ENCODE data around the gene NOS3.
A peak's percentile ranks its signal among the peaks of the same experiment; 100 is the strongest.

Gene NOS3

DNA sequence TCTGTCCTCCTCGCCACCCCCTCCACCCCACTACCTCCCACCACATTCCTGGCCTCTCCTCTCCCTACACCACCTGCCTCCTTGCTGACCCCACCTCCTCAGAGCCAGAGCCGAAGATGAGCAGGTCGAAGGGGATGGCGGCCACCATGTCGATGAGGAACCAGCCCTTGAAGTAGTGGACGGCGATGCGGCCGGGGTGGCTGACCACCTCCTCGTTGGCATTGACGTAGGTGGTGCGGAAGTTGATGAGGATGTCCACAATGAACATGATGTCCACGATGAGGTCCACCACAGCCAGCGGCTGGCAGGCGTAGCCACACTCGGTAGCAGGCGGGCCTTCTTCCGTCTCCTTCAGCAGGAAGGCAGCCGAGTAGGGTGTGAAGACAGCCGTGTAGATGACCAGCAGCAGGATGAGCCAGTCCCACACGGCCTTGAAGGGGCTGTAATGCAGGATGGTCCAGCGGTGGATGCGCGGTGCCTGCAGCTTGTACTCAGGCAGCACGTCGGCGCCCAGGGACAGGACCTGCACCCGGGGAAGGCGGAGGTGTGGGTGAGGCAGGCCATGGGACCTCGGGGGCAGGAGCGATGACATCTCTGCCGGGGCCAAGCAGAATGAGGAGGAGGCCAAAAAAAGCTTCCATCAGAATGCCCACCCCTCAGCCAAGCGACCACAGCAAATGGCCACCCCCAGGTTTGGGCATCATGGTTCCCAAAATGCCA, 38.3 kb upstream of the NOS3 start:
- no peak for DNase-seq

DNA sequence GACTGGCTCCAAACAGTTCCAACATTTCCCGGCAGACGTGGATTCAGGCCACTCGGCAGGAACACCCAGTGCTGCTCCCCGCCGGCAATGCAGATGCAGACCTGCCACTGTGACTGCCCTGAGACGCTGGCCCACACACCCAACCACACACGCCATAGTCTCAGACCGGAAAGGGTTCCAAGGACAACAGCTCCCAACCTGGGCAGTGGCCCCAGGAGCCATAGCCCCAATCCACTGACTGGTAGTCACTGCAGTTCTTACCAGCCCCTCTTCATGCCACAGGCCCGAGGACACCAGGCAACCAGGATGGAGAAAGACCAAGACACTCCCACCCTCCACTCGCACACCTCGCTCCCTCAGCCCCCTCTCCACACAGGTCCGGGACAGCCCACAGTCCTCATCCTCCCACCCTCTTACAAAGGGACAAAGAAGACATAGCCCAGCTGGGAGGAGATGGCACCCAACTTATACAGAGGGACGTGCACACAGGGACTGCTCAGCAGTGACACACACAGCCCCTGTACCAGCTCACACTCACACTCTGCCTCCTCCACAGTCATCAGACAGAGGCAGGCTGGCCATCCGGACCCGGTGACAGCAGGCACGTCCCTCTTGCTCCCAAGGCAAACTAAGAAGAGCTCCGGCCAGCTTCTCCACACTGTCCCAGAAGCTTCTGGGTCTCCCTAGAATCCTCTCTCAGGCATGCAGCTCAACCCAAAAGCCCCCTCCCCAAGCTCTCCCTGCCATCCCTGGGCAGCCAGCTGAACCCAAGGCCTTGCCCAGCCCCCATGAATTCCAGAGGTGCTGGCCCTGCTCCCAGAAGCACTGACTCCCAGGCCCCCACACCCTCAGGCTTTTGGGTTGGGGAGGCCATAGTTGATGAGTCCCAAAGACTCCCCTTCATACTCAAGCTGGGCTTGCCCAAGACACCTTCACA, 37.5 kb upstream of the NOS3 start:
- no peak for DNase-seq

DNA sequence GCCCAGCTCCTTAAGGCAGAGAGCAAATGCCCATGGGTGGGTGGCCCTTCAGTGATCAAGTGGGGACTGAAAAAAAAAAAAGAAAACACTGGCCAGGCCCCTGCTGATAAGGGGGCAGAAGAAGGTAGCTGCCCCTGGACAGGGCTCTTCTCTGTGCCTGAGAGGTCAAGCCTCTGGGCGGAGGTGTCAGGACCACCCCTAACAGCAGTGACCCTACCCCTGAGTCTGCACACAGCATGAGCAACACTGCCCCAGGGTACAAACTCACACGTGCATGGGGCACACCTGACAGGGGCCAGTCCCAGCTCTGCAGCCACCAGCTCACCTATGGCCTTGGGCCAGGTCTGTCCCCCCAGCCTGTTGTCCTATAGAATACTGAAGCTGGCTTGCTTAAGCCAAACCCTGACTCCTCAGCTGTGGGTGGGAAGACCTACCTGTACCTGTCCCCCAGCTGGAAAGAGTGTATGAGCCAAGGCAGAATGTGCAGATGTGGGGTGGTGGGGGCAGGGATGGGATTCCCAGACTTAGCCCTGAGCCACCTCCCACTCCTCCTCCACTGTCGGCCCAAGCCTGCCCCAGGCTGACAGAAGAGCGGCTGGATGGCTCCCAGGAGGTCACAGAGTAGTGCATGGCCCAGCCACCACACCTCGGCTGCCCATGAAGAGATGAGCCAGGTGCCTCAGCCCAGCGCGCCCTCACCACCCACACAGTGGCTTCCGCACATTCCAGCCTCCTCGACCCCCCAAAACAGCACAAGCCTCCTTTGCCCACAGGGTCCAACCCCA, 36.4 kb upstream of the NOS3 start:
- no peak for DNase-seq

DNA sequence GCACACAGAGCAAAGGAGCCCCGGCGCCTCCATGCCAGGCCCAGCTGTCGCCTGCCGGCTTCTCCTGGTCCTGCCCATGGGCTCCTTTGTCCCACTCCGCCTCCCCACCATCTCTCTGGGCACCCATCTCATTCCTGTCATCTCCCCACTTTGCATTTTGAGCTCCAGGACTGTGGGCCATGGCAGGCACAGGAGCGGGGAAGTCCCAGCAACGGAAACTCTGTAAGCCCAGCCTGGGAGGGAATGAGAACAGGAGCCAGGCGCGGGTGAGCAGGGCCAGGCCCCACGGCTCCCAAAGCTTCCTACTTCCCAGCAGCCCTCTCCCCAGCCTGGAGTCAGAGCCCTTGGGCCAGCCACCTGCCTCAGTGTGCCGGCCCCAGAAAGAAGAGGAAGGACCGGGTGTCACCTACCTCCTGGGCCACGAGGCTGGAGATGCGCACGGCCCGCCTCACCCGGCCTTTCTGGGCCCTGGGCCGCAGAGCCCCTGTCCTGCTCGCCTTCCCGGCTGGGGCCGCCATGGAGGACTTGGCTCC, 35.8 kb upstream of the NOS3 start:
- DNase-seq: no peak

DNA sequence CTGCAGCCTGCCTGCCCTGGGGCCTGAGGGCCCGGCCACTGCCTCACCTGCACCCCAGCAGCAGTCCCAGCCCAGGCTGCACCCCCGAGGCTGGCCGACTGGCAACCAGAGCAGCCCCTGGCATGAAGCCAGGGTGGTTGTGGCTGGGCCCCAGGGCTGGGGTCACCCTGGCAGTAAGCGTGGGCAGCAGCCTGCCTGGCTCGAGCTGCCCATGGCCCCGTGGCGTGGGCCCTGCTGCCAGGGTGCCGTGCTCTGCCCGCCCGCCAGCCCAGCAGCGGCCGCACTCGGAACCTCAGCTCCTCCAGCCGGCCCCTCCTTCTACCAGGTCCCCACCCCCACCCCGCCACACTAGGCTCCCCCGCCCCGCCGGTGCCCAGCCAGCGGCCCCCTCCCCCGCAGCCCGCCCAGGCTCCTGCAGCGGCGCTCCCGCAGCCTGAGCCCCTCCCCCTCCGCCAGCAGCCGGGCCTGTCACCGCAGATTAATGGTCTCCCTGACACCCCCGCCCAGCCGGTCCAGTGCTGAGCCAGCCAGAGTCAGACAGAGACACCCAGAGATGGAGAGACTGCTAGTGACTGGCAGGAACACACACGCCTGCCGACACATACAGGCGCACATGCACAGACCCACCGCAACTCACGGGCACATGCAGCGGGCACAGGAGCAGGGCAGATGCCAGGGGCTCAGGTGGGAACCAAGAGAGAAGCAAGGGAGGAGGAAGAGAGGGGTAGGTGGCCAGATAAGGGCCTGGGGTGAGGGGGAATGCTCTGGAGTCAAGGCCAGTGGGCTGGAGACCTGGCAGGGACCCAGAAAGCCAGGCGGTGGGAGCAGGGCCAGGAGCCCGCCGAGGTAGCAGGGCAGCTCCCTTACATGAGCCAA, 35.1 kb upstream of the NOS3 start:
- no peak for DNase-seq

DNA sequence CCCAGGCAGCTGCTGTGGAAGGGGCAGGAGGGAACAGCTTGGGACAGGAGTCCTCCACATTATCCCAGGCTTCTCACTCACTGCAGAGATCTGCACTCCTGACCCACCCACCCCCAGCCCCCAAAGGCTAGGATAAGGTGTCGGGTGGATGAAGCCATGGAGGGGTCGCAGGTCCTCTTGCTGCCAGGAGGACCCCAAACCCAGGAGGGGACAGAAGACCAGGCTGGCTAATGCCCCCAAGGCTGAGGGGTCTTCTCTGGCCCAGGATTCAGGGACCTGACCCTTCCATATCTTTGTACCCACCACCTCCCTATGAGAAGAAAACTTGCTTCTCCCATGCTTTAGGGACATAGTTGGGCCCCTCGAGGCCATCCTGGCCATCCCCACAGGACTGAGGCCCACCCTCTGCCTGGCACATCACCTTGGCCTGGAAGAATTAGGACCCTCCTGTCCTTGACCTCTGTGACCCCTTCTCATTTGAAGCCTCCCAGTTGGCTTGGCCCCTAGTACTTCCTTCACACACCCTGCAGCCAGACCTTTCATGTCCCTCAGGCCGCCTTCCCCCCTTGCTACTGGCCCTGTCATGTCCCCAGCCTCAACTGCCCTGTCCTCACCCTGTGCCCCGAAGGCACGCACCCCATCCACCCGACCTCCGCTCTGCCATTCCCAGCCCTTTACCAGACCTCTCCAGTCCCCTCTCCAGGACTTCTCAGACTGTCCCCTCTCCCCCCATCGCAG, 34.3 kb upstream of the NOS3 start:
- no peak for DNase-seq

DNA sequence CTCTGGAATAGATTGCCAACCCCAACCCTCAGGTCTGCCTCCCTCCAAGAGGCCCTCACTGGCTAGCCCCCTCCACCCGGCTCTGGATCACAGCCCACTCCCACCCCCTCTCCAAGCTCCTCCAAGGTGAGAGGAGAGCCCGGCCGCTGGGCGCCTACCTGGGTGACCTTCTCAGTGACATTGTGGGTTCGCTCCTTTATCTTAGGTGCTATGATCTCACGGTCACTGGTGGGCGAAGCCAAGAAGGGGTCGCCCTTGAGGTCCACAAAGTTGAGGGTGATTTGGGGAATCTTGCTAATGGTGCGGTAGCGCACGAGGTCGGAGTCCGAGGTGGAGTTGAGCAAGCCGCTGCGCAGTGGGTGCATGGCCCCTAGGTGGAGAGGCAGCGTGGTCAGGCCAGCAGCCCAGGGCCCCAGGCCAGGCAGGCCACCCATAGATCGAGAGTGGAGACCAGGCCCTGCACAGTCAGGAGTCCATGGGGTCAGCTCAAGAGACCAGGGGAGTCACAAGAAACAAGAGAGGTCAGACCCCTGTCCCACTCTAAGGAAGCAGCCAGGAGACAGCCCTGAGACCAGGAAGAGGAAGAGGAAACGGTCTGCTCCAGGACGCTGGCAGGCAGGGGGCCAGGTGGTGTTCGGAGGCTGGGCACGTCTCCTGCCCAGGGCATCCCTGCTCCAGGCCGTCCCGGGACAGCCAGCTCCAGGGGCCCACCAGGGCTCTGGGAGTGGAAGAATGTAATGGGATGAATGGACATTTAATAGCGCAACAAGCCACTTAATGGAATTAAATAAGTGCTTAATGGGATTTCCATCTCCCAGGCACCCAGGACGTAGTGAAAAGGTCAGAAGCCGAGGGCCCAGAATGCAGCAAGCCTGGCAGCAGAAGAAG, 33.4 kb upstream of the NOS3 start:
- DNase-seq: no peak

DNA sequence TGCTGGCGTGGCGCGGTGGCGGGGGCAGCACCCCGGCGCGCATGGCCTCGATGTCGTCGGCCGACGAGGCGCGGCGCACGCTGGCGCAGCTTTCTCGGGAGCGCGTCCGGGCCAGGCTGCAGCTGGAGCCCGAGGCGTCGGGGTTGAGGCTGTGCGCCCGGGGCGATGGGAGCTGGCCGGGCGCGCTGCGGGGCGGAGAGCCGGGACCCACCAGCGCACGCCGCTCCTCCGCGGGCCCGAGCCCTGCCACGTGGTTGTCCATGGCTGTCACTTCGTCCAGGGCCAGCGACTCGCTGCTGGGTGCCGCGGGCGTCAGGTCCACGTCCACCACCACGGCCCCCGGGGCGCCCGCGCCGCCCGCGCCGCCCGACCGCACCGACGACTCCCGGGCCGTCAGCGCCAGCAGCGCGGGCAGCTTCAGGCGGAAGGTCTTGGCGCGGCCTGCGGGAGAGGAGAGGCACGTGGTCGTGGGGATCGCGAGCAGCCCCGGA, 32.7 kb upstream of the NOS3 start:
- DNase-seq: no peak

DNA sequence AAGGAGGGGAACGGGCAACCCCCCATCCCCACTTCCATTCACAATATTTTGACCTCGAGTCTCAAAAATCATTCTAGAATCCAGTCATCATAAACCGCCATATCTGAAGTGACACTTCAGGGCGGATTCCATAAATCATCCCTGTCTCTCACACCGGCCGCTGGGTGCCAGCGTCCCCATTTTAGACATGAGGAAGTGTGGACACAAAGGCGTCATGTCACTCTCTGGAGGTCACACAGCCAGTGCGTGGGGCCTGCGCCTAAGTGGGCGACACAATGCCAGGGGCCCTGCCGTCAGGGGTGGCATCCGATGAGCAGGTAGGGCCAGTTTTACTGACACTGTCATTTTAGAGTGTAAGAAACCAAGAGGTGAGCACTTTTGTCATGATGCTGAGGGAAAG, 32.2 kb upstream of the NOS3 start:
- no peak for DNase-seq

DNA sequence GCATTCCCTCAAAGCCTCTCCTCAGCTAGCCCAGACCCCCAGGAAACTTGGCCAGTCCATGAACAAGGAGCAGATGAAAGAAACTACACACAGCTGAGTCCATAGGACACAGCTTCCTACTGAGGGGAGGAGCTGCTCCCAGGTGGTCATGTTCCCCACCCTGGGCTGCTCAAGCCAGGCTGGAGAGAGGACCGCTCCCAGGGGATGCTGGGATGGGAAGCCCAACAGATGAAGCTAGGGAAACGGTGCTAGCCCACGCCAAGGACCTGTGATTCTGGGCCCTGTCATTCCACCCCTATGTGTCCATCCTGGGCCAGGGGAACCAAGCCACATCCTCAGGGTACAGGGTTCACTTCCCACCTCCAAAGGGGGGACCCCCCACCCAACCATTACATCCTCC, 31.7 kb upstream of the NOS3 start:
- no peak for DNase-seq

DNA sequence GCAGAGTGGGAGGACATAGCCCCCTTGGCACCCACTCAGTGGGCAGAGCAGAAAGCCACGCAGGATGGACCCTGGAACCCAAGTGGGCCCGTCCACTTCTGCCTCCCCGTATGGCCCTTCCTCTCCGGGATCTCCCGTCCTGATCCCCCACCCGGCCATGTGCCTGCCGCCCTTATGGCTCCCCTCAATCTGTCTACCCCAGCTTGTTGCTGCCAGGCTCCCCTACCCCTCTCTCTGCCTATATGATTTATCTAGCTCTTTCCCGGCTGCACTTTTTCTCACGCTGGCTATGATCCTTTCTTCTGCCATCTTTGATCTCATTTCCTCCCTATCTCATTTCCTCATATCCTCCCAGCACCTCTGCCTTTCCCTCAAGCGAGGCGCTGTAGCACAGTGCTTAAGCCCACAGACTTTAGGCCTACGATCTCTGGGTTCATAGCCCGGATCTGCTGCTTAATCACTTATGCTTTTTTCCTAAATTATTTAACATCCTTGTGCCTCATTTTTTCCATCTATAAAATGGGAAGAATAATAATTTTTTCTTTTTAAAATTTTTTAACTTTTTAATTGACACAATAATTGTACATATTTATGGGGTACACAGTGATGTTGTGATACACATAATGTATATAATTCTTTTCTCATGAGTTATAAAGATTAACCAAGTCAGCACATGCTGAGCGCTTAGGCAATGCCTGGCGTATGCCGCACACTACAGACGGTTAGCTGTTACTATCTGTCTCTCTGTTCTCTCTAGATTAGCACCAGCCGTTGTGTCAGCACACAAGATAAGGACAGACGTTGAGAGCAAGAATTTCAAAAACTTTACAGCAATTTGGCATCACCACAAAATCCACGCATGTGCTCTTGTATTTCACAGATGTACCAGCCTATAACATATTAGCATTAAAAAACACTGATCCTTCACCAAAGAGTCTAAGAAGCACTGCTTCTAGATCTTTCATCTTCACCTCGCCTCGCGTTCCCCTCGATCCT, 30.8 kb upstream of the NOS3 start:
- DNase-seq: no peak

DNA sequence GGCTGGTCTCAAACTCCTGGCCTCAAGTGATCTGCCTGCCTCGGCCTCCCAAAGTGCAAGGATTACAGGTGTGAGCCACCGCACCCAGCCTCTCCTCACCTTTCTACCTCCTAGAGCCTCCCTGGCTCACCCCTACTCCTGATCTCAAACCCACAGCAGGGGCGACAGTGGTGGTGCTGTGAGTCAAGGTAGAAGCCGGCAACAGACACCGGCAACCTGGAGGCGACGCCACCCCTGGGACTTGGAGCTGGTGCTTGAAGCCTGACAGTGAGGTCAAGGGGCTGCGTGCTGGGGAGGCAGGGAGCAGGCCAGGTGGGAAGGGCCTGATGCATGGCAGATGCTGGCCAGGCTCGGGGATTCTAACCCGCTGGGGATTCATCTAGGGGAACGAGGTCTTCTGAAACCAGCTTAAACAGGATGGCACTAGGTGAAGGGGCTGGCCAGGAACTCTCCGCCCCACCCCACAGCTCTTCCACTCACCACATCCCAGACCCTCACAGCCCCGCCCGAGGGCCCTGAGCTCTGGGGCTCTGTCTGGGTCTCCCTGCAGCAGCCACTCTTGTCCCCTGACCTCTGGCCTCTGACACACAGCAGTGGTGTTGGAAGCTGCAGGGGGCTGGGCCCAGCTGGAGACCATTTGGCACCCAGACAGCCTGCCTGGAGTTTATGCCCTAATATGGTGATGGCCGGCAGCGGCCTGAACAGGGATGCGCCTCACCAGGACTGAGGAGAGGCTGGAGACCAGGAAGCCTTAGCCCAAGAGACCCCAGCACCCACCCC, 29.1 kb upstream of the NOS3 start:
- DNase-seq: no peak

DNA sequence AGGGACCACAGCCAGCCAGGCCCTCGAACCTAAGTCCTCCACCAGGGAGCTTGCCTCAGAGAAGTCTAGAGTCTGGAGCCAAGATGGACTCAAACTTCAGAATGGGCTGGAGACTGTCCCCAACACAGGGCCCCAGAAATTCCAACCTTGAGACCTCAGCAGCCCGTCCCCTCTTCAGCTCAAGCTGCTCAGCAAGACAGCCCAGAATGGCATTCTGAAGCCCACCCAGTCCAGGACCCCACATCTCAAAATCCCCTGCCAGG, 28.6 kb upstream of the NOS3 start:
- no peak for DNase-seq

DNA sequence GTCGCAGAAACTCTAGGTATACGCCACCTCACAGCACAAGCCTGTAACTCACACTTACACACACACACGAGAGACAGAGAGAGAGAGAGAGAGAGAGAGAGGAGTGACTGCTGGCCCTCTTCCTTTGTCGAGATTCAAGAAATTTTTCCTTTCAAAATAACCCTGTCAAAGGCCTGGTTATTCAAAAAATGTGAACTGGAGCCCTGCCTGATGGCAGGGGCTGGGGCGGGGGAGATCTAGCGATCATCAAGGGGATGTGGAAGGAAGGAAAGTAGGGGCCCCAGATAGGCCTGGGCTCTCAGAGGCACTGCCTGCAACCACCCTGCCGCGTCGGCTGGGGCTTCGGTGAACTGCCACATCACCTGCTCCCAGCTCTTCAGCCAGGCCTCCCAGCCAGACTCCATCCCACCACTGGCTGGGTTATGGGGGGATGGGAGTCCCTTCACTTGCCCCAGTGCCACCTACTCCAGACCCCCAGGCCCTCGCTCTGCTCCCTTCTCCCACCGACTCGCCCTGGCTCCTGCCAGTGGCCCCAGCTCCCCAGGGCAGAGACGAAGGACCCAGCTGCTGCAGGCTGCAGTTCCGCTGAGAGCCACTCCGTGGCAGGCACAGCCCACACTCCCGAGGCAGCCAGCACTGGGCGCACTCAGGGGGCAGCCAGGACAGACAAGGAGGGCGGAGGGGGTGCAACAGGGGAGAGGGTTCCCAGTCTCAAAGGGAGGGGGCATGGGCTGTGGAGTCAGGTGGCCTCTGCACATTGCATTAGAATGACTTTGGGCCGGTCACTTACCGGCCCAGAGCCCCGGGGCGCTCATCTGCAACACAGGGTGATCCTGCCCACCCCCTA, 28.0 kb upstream of the NOS3 start:
- DNase-seq: peak; percentile 83

DNA sequence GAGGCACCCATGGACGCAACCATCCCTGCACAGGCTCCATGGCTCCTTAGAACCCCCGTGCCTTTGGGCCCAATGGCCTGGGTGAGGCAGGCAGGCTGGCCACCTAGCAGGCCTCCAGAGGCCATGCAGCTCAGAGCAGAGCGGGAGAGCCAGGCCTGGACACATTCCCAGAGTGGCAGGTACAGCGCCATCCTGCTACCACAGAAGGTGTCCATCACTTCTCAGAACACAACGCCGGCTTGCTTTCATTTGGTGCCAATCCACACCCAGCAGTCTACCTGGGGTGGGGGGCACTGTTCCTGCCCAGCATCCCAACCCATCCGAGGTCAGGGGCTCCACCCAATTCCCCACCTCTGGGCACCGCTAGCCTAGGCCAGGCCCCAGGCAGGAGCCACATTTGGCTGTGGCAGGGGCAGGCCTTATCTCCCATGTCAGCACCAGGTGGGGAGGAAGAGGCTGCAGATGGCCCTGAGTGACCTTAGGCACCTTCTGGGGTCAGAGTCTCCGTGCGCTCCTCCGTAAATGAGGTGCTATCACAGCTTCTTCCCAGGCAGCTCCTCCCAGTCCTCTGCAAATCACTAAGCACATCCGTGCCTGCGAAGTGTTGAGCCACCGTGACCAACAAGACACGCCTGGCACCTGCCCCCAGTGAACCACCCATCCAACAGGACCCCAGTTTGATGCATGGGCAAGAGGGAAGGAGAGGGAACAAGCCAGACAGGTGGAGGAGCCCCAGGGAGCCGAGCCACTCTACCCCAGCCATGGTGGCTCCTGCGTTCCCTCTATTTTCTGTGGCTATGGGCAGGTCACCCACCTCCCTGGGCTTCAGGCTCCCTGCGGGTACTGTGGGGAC, 26.9 kb upstream of the NOS3 start:
- no peak for DNase-seq

DNA sequence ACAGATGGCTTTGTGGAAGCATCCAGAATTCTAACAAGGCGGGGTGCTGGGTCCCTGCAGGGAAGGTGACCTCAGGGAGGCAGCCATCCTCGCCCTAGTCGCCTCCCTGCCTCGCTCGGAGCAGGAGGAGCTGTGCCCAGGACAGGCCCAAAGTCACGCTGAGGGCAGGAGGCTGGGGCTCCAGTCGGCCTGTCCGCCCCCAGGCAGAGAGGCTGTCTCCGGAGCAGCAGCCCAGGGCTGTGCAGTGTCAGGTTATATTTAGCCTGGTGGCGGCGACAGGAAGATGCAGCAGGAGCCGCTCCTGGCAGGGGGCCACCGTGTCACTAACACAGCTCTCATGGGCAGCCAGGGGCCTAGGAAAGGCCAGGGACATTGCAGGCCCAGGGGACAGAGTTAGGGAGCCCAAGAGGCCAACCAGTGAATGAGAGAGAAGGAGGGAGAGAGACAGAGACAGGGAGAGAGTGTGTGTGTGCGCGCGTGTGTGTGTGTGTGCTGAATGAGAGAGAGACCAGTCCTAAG, 26.2 kb upstream of the NOS3 start:
- DNase-seq: no peak
